ENCODE results near the gene DOCK6. TPM values are rescaled to one million over a fixed set of nuclear protein-coding genes. Genes with fewer than 3 reads are reported as not detected.
"Not testable (repeated sequence)": the region's sequence is repeated elsewhere in the genome, so short reads cannot be mapped to it uniquely, and the experiment has no call there.

DOCK6 gene
- total RNA-seq, 1 donor from 2014 or later, result 7.7 TPM

- CTCF ChIA-PET, result interaction anchor here (0.6 kb wide), 1 partner anchor 480 kb away, joined by 3 read pairs; no protein-coding TSS in a partner anchor
- POLR2A ChIA-PET, result no interaction called here
- Mint-ChIP-seq H3K27me3 (peaks cover 11% of the 10 kb centered on the region), H3K4me3 (peak overlapping the region; percentile 70), H3K4me1 (peaks cover 20% of the 10 kb centered on the region), H3K27ac (peak overlapping the region; percentile 21), H3K36me3 (ENCODE audit: low read depth) (no peaks in the 10 kb centered on the region), H3K9me3 (no peaks in the 10 kb centered on the region)
- DNase-seq, result peak; percentile 66
- peak; percentile 97 for ATAC-seq (ENCODE audit: low read depth)
- intact Hi-C loops (cut with micrococcal nuclease), result loop anchor here (1.0 kb wide), 1 partner anchor 17 kb away; the partner anchor contains the start of gene KANK2
- no peak for TF ChIP-seq CTCF (IDR thresholded peaks at IDR 0.05)
Measured at GRCh38 chr19:11179716-11180297, 82.5 kb downstream of the DOCK6 start.

GRCh38 chr19:11179145-11179465 lies 83.2 kb downstream of the DOCK6 start:
- CTCF ChIA-PET, result not testable (repeated sequence)

GRCh38 chr19:11177592-11177991 lies 84.7 kb downstream of the DOCK6 start:
- CTCF ChIA-PET, result no interaction called here
- H3K27me3 Mint-ChIP-seq, result peaks cover 7% of the 10 kb centered on the region
- no peaks in the 10 kb centered on the region for H3K36me3 Mint-ChIP-seq (ENCODE audit: low read depth)
- POLR2A ChIA-PET, result no interaction called here
- H3K9me3 Mint-ChIP-seq, result no peaks in the 10 kb centered on the region
- H3K4me3 Mint-ChIP-seq, result no peak overlapping the region
- H3K4me1 Mint-ChIP-seq, result peaks cover 20% of the 10 kb centered on the region
- ATAC-seq (ENCODE audit: low read depth), result no peak
- TF ChIP-seq CTCF (IDR thresholded peaks at IDR 0.05), result no peak
- DNase-seq, result no peak
- intact Hi-C loops (cut with micrococcal nuclease), result no loop called here
- no peak overlapping the region for H3K27ac Mint-ChIP-seq

More at GRCh38 chr19:11179145-11179465, 83.2 kb downstream of the DOCK6 start:
- intact Hi-C loops (cut with micrococcal nuclease); POLR2A ChIA-PET; H3K9me3 Mint-ChIP-seq; ATAC-seq (ENCODE audit: low read depth); H3K36me3 Mint-ChIP-seq (ENCODE audit: low read depth); H3K27ac Mint-ChIP-seq; DNase-seq; H3K4me3 Mint-ChIP-seq: not testable (repeated sequence)
- Mint-ChIP-seq H3K4me1 (peaks cover 20% of the 10 kb centered on the region), H3K27me3 (peaks cover 11% of the 10 kb centered on the region)

- no peak for DNase-seq
- Mint-ChIP-seq H3K4me1 (peaks cover 20% of the 10 kb centered on the region), H3K27me3 (peaks cover 6% of the 10 kb centered on the region), H3K36me3 (ENCODE audit: low read depth) (no peaks in the 10 kb centered on the region), H3K27ac (no peak overlapping the region), H3K4me3 (no peak overlapping the region), H3K9me3 (no peaks in the 10 kb centered on the region)
- ATAC-seq (ENCODE audit: low read depth), result no peak
- no peak for TF ChIP-seq CTCF (IDR thresholded peaks at IDR 0.05)
- POLR2A ChIA-PET, result no interaction called here
- intact Hi-C loops (cut with micrococcal nuclease), result no loop called here
- CTCF ChIA-PET, result no interaction called here
Measured at GRCh38 chr19:11176466-11177193, 85.7 kb downstream of the DOCK6 start.

- no peak overlapping the region for H3K27ac Mint-ChIP-seq
- intact Hi-C loops (cut with micrococcal nuclease), result no loop called here
- CTCF ChIA-PET, result no interaction called here
Measured at GRCh38 chr19:11175920-11176319, 86.4 kb downstream of the DOCK6 start.

More at GRCh38 chr19:11175920-11176319, 86.4 kb downstream of the DOCK6 start:
- H3K9me3 Mint-ChIP-seq, result no peaks in the 10 kb centered on the region
- H3K36me3 Mint-ChIP-seq (ENCODE audit: low read depth), result no peaks in the 10 kb centered on the region
- ATAC-seq (ENCODE audit: low read depth), result no peak
- H3K4me1 Mint-ChIP-seq, result peaks cover 20% of the 10 kb centered on the region
- peaks cover 2% of the 10 kb centered on the region for H3K27me3 Mint-ChIP-seq
- no peak for DNase-seq
- POLR2A ChIA-PET, result no interaction called here
- no peak overlapping the region for H3K4me3 Mint-ChIP-seq
- no peak for TF ChIP-seq CTCF (IDR thresholded peaks at IDR 0.05)
